Astrocyte (in vitro differentiated cells and primary cell): ENCODE data around the gene SCYGR3. TPM values are rescaled to one million over a fixed set of nuclear protein-coding genes. Genes with fewer than 3 reads are reported as not detected.

Source experiments
- DNase-seq: peaks from one replicate; pipeline ENCODE4 v3.0.0-alpha.2; 2010; ENCODE audit warnings: low read depth
- FAIRE-seq: peaks from 2 replicates; lab custom pipeline; 2011; peaks lifted over from hg19 to GRCh38; lab: Jason Lieb, UNC
- H2AFZ ChIP-seq: 2 replicates; pipeline ENCODE4 v1.6.0; 2012; ENCODE audit warnings: low read depth, low read length, inconsistent platforms
- H3K27ac ChIP-seq: 2 replicates; pipeline ENCODE4 v1.5.1; 2011; ENCODE audit warnings: low read depth, low read length, inconsistent platforms
- H3K27me3 ChIP-seq: 2 replicates; pipeline ENCODE4 v1.6.0; 2011; ENCODE audit warnings: low read length, inconsistent platforms; ENCODE audit not compliant: insufficient read depth
- H3K36me3 ChIP-seq: 2 replicates; pipeline ENCODE4 v1.5.1; 2011; ENCODE audit warnings: low read length, inconsistent platforms; ENCODE audit not compliant: insufficient read depth
- H3K4me1 ChIP-seq: 2 replicates; pipeline ENCODE4 v1.5.1; 2011; ENCODE audit warnings: low read length, inconsistent platforms; ENCODE audit not compliant: insufficient read depth
- H3K4me2 ChIP-seq: 2 replicates; pipeline ENCODE4 v1.6.0; 2012; ENCODE audit warnings: low read length, inconsistent platforms
- H3K4me3 ChIP-seq: 2 replicates; pipeline ENCODE4 v1.5.1; 2011; ENCODE audit warnings: low read depth, mild to moderate bottlenecking, low read length, inconsistent platforms; ENCODE audit not compliant: insufficient read depth
- H3K79me2 ChIP-seq: 2 replicates; pipeline ENCODE4 v1.6.0; 2012; ENCODE audit warnings: mild to moderate bottlenecking, low read length, inconsistent platforms; ENCODE audit not compliant: insufficient read depth
- H3K9ac ChIP-seq: 2 replicates; pipeline ENCODE4 v1.6.0; 2012; ENCODE audit warnings: mild to moderate bottlenecking, low read length, inconsistent platforms
- H3K9me3 ChIP-seq: 2 replicates; pipeline ENCODE4 v1.5.1; 2012; ENCODE audit warnings: low read depth, mild to moderate bottlenecking, low read length, inconsistent platforms; ENCODE audit not compliant: insufficient read depth
- H4K20me1 ChIP-seq: 2 replicates; pipeline ENCODE4 v1.6.0; 2012; ENCODE audit warnings: low read length, inconsistent platforms; ENCODE audit not compliant: insufficient read depth
- H3K27ac Mint-ChIP-seq: one replicate; pipeline ENCODE4 v1.8.0; 2021; ENCODE audit warnings: mild to moderate bottlenecking, mixed read lengths; ENCODE audit not compliant: unreplicated experiment
- H3K27me3 Mint-ChIP-seq: one replicate; pipeline ENCODE4 v1.8.0; 2021; ENCODE audit warnings: low read depth, mixed read lengths; ENCODE audit not compliant: unreplicated experiment
- H3K36me3 Mint-ChIP-seq: one replicate; pipeline ENCODE4 v1.8.0; 2021; ENCODE audit warnings: low read depth, mixed read lengths; ENCODE audit not compliant: unreplicated experiment
- H3K4me1 Mint-ChIP-seq: one replicate; pipeline ENCODE4 v1.8.0; 2021; ENCODE audit warnings: low read depth, mixed read lengths; ENCODE audit not compliant: unreplicated experiment
- H3K4me3 Mint-ChIP-seq: one replicate; pipeline ENCODE4 v1.8.0; 2021; ENCODE audit warnings: mild to moderate bottlenecking, moderate library complexity, mixed read lengths; ENCODE audit not compliant: unreplicated experiment
- H3K9me3 Mint-ChIP-seq: one replicate; pipeline ENCODE4 v1.8.0; 2021; ENCODE audit warnings: mild to moderate bottlenecking, mixed read lengths; ENCODE audit not compliant: unreplicated experiment
- CTCF ChIP-seq: IDR thresholded peaks from 2 replicates; pipeline ENCODE4 v1.5.1; 2011; ENCODE audit warnings: low read depth, mild to moderate bottlenecking, inconsistent platforms, low read length, moderate library complexity; ENCODE audit not compliant: insufficient read depth
- EZH2 ChIP-seq: IDR thresholded peaks from 2 replicates; pipeline ENCODE4 v1.6.1; 2012; ENCODE audit warnings: mild to moderate bottlenecking, low read length, inconsistent platforms; ENCODE audit not compliant: insufficient read depth
- total RNA-seq: library from RNA; stranded (reverse); gene quantifications from 2 replicates; pipeline ENCODE4 v1.2.1, GENCODE V29; 2021

The SCYGR3 gene
- total RNA-seq, 1 donor from 2014 or later = not detected

DNA sequence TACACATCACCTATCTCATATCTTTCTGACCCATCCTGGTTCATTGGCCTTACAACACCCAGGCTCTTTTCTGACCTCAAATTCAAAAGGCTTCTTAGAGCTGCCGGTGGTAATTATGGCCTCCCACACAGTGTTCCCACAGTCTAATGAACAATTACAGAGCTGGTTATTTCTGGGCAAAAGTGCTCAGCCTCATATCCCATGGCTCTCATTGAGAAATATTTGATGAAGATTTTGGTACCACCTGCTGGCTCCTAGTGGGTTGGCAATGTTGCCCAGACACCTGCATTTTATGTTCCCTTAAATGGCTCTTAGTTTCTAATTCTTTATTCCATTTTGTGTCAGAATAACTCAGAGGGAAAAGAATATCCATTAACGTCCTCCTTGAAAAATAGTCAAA, 36.0 kb downstream of the SCYGR3 start:
- Histone ChIP-seq H4K20me1 (no peaks in the 10 kb centered on the region), H3K4me1 (no peaks in the 10 kb centered on the region), H2AFZ (no peak overlapping the region), H3K27me3 (no peaks in the 10 kb centered on the region), H3K9ac (no peak overlapping the region), H3K4me2 (no peak overlapping the region), H3K27ac (no peak overlapping the region), H3K36me3 (no peaks in the 10 kb centered on the region), H3K9me3 (no peaks in the 10 kb centered on the region), H3K4me3 (no peak overlapping the region), H3K79me2 (no peaks in the 10 kb centered on the region)
- Mint-ChIP-seq H3K9me3 (peaks cover 5% of the 10 kb centered on the region), H3K4me3 (no peak overlapping the region), H3K27ac (no peak overlapping the region), H3K36me3 (peaks cover 4% of the 10 kb centered on the region), H3K4me1 (no peaks in the 10 kb centered on the region), H3K27me3 (no peaks in the 10 kb centered on the region)
- FAIRE-seq (no peak), DNase-seq (no peak)
- TF ChIP-seq CTCF = no peak
- no peak for TF ChIP-seq EZH2

DNA sequence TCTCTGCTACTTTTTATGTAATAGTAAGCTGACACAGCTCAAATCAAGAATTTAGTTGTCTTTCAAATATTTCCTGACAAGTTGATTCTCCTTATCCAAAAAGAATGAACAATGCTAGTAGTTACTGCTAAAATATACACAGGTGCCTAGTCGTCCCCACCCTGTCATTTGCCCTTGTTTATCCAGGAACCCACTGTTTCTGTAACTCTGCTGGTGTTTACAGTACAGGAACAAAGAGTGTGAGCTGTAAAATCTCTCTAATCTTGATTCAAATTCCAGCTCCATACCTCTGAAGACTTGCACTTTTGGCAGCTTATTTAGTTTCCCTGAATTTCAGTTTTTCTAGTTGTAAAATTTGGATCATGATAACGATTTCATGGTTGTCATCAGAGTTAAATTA, 37.1 kb downstream of the SCYGR3 start:
- no peak overlapping the region for H3K4me2 ChIP-seq
- no peaks in the 10 kb centered on the region for H4K20me1 ChIP-seq
- H3K27me3 ChIP-seq = no peaks in the 10 kb centered on the region
- Mint-ChIP-seq H3K4me1 (no peaks in the 10 kb centered on the region), H3K4me3 (no peak overlapping the region), H3K9me3 (peaks cover 3% of the 10 kb centered on the region), H3K27me3 (no peaks in the 10 kb centered on the region), H3K27ac (no peak overlapping the region), H3K36me3 (peaks cover 4% of the 10 kb centered on the region)
- no peak overlapping the region for H2AFZ ChIP-seq
- H3K27ac ChIP-seq = no peak overlapping the region
- H3K9me3 ChIP-seq = no peaks in the 10 kb centered on the region
- no peak for TF ChIP-seq CTCF
- no peak for TF ChIP-seq EZH2
- no peaks in the 10 kb centered on the region for H3K79me2 ChIP-seq
- no peaks in the 10 kb centered on the region for H3K4me1 ChIP-seq
- FAIRE-seq (no peak), DNase-seq (no peak)
- no peak overlapping the region for H3K4me3 ChIP-seq
- H3K36me3 ChIP-seq = no peaks in the 10 kb centered on the region
- no peak overlapping the region for H3K9ac ChIP-seq

- Mint-ChIP-seq H3K27me3 (no peaks in the 10 kb centered on the region), H3K36me3 (no peaks in the 10 kb centered on the region), H3K27ac (no peak overlapping the region), H3K4me3 (no peak overlapping the region), H3K4me1 (no peaks in the 10 kb centered on the region), H3K9me3 (no peaks in the 10 kb centered on the region)
- Histone ChIP-seq H3K79me2 (no peaks in the 10 kb centered on the region), H3K4me1 (no peaks in the 10 kb centered on the region), H4K20me1 (no peaks in the 10 kb centered on the region), H2AFZ (no peak overlapping the region), H3K27ac (no peak overlapping the region), H3K4me3 (no peak overlapping the region), H3K9me3 (no peaks in the 10 kb centered on the region), H3K36me3 (no peaks in the 10 kb centered on the region), H3K4me2 (no peak overlapping the region), H3K9ac (no peak overlapping the region), H3K27me3 (no peaks in the 10 kb centered on the region)
- TF ChIP-seq CTCF (no peak), EZH2 (no peak)
- no peak for DNase-seq
- FAIRE-seq = no peak
Measured at GRCh38 chr2:227576812-227577211, 37.8 kb downstream of the SCYGR3 start.
